B cell (primary cell): ENCODE results near the gene CLDN4.

Experiments
- CTCF ChIP-seq: fragments of 200-600 bp; IDR thresholded peaks from one replicate; pipeline ENCODE4 v1.8.0; 2022; ENCODE audit warnings: antibody characterized with exemption, mild to moderate bottlenecking
- EZH2 ChIP-seq: IDR thresholded peaks from 2 replicates; pipeline ENCODE4 v1.6.1; 2012; ENCODE audit warnings: borderline replicate concordance, low read depth, mild to moderate bottlenecking, moderate library complexity, low read length; ENCODE audit not compliant: insufficient read depth, poor library complexity, severe bottlenecking

- no peak for TF ChIP-seq CTCF
- TF ChIP-seq EZH2 = no peak
Measured at GRCh38 chr7:73852500-73852899, 21.7 kb downstream of the CLDN4 start.
